IMR-90 (cell line): ENCODE data around the gene ELFN1. TPM values are rescaled to one million over a fixed set of nuclear protein-coding genes. Genes with fewer than 3 reads are reported as not detected.

Experiments
- ATAC-seq: fragments of 200-7000 bp; cut with Tn5 transposase; 2 replicates; pipeline ENCODE4 v1.9.1; 2020; ENCODE audit warnings: low read depth, mild to moderate bottlenecking, moderate library complexity
- BruUV-seq: library from RNA; stranded (reverse); fragments of 400-500 nt; replicated peaks from 2 replicates; lab custom pipeline; 2021; lab: Mats Ljungman, UMichigan
- CTCF ChIA-PET: fragments of 300-600 bp; formaldehyde crosslinking; extraction: SDS; loops from one replicate; lab custom pipeline; 2021; ENCODE audit warnings: antibody characterized with exemption; lab: Yijun Ruan, JAX
- POLR2A ChIA-PET: fragments of 300-600 bp; sonication (Branson Sonifier 250); formaldehyde crosslinking; loops from one replicate; lab custom pipeline; 2022; ENCODE audit warnings: antibody characterized with exemption; ENCODE audit not compliant: unreplicated experiment; lab: Charles Lee
- DNase-seq: peaks from one replicate; pipeline ENCODE4 v3.0.0; 2013
- H2AFZ ChIP-seq: replicated peaks from 2 replicates; pipeline ENCODE3; 2013; ENCODE audit warnings: low read length, mild to moderate bottlenecking; ENCODE audit not compliant: poor library complexity
- H2AK5ac ChIP-seq: 2 replicates; pipeline ENCODE4 v1.6.1; 2013; ENCODE audit warnings: low read depth, low read length, inconsistent platforms
- H2AK9ac ChIP-seq: replicated peaks from 2 replicates; pipeline ENCODE3; 2013; ENCODE audit warnings: mild to moderate bottlenecking, low read depth, low read length, moderate library complexity; ENCODE audit not compliant: poor library complexity
- H2BK120ac ChIP-seq: 2 replicates; pipeline ENCODE4 v1.6.1; 2013; ENCODE audit warnings: low read depth, low read length, inconsistent platforms
- H2BK15ac ChIP-seq: 3 replicates; pipeline ENCODE4 v1.6.1; 2013; ENCODE audit warnings: low read depth, low read length, inconsistent platforms
- H2BK20ac ChIP-seq: 2 replicates; pipeline ENCODE4 v1.6.1; 2013; ENCODE audit warnings: low read depth, mild to moderate bottlenecking, inconsistent platforms, low read length, moderate library complexity
- H2BK5ac ChIP-seq: 2 replicates; pipeline ENCODE4 v1.6.1; 2013; ENCODE audit warnings: mild to moderate bottlenecking, low read depth, low read length, inconsistent platforms; ENCODE audit not compliant: poor library complexity, severe bottlenecking
- H3K14ac ChIP-seq: replicated peaks from 2 replicates; pipeline ENCODE4 v1.6.1; 2013; ENCODE audit warnings: low read depth, low read length, inconsistent platforms
- H3K18ac ChIP-seq: 2 replicates; pipeline ENCODE4 v1.6.1; 2013; ENCODE audit warnings: low read depth, low read length, control low read depth
- H3K23ac ChIP-seq: 2 replicates; pipeline ENCODE4 v1.6.1; 2013; ENCODE audit warnings: low read depth, low read length, inconsistent platforms
- H3K27ac ChIP-seq: 2 replicates; pipeline ENCODE4 v1.5.1; 2013; ENCODE audit warnings: mild to moderate bottlenecking, control low read depth, low read length; ENCODE audit not compliant: insufficient read depth
- H3K27me3 ChIP-seq: 2 replicates; pipeline ENCODE4 v1.6.1; 2013; ENCODE audit warnings: low read length; ENCODE audit not compliant: control insufficient read depth, insufficient read depth
- H3K36me3 ChIP-seq: 2 replicates; pipeline ENCODE4 v1.6.1; 2013; ENCODE audit warnings: low read length, mixed read lengths; ENCODE audit not compliant: control insufficient read depth, insufficient read depth
- H3K4ac ChIP-seq: 2 replicates; pipeline ENCODE4 v1.6.1; 2013; ENCODE audit warnings: low read depth, low read length, inconsistent platforms
- H3K4me1 ChIP-seq: 2 replicates; pipeline ENCODE4 v1.6.1; 2013; ENCODE audit warnings: low read length, mixed read lengths; ENCODE audit not compliant: control insufficient read depth, insufficient read depth
- H3K4me2 ChIP-seq: 2 replicates; pipeline ENCODE4 v1.6.1; 2013; ENCODE audit warnings: low read depth, mild to moderate bottlenecking, control low read depth, low read length, moderate library complexity
- H3K4me3 ChIP-seq: 2 replicates; pipeline ENCODE4 v1.5.1; 2013; ENCODE audit warnings: low read depth, mild to moderate bottlenecking, control low read depth, low read length, moderate library complexity; ENCODE audit not compliant: insufficient read depth
- H3K56ac ChIP-seq: 2 replicates; pipeline ENCODE4 v1.6.1; 2013; ENCODE audit warnings: low read length, inconsistent platforms; ENCODE audit not compliant: insufficient read depth; ENCODE audit errors: extremely low read depth
- H3K79me1 ChIP-seq, 2 experiments: 2 replicates each; pipeline ENCODE4 v1.6.1; 2013; ENCODE audit warnings: low read length in 2 of 2, inconsistent platforms in 1 of 2, low read depth in 1 of 2
- H3K9ac ChIP-seq: 2 replicates; pipeline ENCODE4 v1.6.1; 2013; ENCODE audit warnings: low read depth, low read length, control low read depth
- H3K9me1 ChIP-seq: 2 replicates; pipeline ENCODE4 v1.6.1; 2013; ENCODE audit warnings: low read length, inconsistent platforms; ENCODE audit not compliant: insufficient read depth
- H3K9me3 ChIP-seq: 2 replicates; pipeline ENCODE4 v1.6.1; 2013; ENCODE audit warnings: low read length; ENCODE audit not compliant: control insufficient read depth, insufficient read depth
- H4K20me1 ChIP-seq: 2 replicates; pipeline ENCODE4 v1.6.1; 2013; ENCODE audit warnings: low read length, inconsistent platforms; ENCODE audit not compliant: insufficient read depth
- H4K5ac ChIP-seq: 2 replicates; pipeline ENCODE4 v1.6.1; 2013; ENCODE audit warnings: mild to moderate bottlenecking, low read depth, low read length, control low read depth
- H4K8ac ChIP-seq, 2 experiments: 2 replicates each; pipeline ENCODE4 v1.6.1; 2013; ENCODE audit warnings: low read depth in 2 of 2, low read length in 2 of 2, control low read depth in 1 of 2, inconsistent platforms in 1 of 2
- H4K91ac ChIP-seq: 2 replicates; pipeline ENCODE4 v1.6.1; 2013; ENCODE audit warnings: low read depth, low read length, inconsistent platforms; ENCODE audit not compliant: insufficient read depth
- BHLHE40 ChIP-seq: fragments of 150-350 bp; IDR thresholded peaks from 2 replicates; pipeline ENCODE4 v1.6.1; 2016; ENCODE audit warnings: mild to moderate bottlenecking, low read depth, low read length
- CEBPB ChIP-seq: IDR thresholded peaks from 2 replicates; pipeline ENCODE4 v1.6.1; 2012; ENCODE audit warnings: low read depth, low read length, improper control_type of control experiment
- CHD1 ChIP-seq: IDR thresholded peaks from 2 replicates; pipeline ENCODE4 v1.6.1; 2012; ENCODE audit warnings: low read depth, low read length, improper control_type of control experiment
- CTCF ChIP-seq: conservative IDR thresholded peaks from 2 replicates; pipeline ENCODE4 v1.5.1; 2012; ENCODE audit warnings: mild to moderate bottlenecking, low read depth, low read length, improper control_type of control experiment
- ELK1 ChIP-seq: fragments of 150-350 bp; IDR thresholded peaks from 2 replicates; pipeline ENCODE4 v1.6.1; 2016; ENCODE audit warnings: low read depth, mild to moderate bottlenecking, low read length, moderate library complexity, borderline replicate concordance
- FOS ChIP-seq: fragments of 150-350 bp; IDR thresholded peaks from 2 replicates; pipeline ENCODE4 v1.6.1; 2016; ENCODE audit warnings: low read depth, low read length
- MAFK ChIP-seq: IDR thresholded peaks from 2 replicates; pipeline ENCODE4 v1.6.1; 2012; ENCODE audit warnings: low read depth, low read length, improper control_type of control experiment
- MAZ ChIP-seq: IDR thresholded peaks from 2 replicates; pipeline ENCODE4 v1.6.1; 2012; ENCODE audit warnings: low read depth, mild to moderate bottlenecking, low read length, improper control_type of control experiment, moderate library complexity, borderline replicate concordance
- MXI1 ChIP-seq: IDR thresholded peaks from 2 replicates; pipeline ENCODE4 v1.6.1; 2012; ENCODE audit warnings: low read depth, mild to moderate bottlenecking, low read length, moderate library complexity, borderline replicate concordance
- NFE2L2 ChIP-seq: fragments of 150-350 bp; IDR thresholded peaks from 2 replicates; pipeline ENCODE4 v1.6.1; 2016; ENCODE audit warnings: low read depth, mild to moderate bottlenecking, low read length
- POLR2A ChIP-seq: IDR thresholded peaks from 2 replicates; pipeline ENCODE4 v1.6.1; 2012; ENCODE audit warnings: mild to moderate bottlenecking, low read depth, low read length
- RAD21 ChIP-seq: IDR thresholded peaks from 2 replicates; pipeline ENCODE4 v1.6.1; 2012; ENCODE audit warnings: low read length, improper control_type of control experiment
- RCOR1 ChIP-seq: IDR thresholded peaks from 2 replicates; pipeline ENCODE4 v1.6.1; 2012; ENCODE audit warnings: mild to moderate bottlenecking, low read length, improper control_type of control experiment; ENCODE audit not compliant: insufficient replicate concordance
- RFX5 ChIP-seq: IDR thresholded peaks from 2 replicates; pipeline ENCODE4 v1.8.0; 2012; ENCODE audit warnings: low read depth, mild to moderate bottlenecking, low read length, moderate library complexity
- SMC3 ChIP-seq: fragments of 150-350 bp; IDR thresholded peaks from 2 replicates; pipeline ENCODE4 v1.6.1; 2016; ENCODE audit warnings: low read depth, mild to moderate bottlenecking, antibody characterized with exemption, low read length, moderate library complexity
- USF2 ChIP-seq: fragments of 150-350 bp; IDR thresholded peaks from 2 replicates; pipeline ENCODE4 v1.6.1; 2017; ENCODE audit warnings: mild to moderate bottlenecking, antibody characterized with exemption, low read length, low read depth
- WGBS, 2 experiments: methylation state at CpG; one replicate each; pipeline versions ENCODE4 v1.1.5 to v1.1.7; 2013; ENCODE audit warnings: missing lambda C conversion rate in 2 of 2; ENCODE audit not compliant: insufficient read length in 1 of 2; ENCODE audit errors: extremely low coverage in 2 of 2; 5-methylcytosine and 5-hydroxymethylcytosine counted together
- dilution Hi-C: fragments of 300-500 bp; cut with HindIII; formaldehyde crosslinking; loops from one replicate; pipeline ENCODE4 v1.14.3; 2018; ENCODE audit warnings: low sequenced_read_pairs; ENCODE audit not compliant: unreplicated experiment
- in situ Hi-C: fragments of 300-500 bp; cut with MboI; formaldehyde crosslinking; loops from 3 replicates; pipeline ENCODE4 v1.14.3; 2019; ENCODE audit warnings: low sequenced_read_pairs, inconsistent platforms, mixed read lengths
- intact Hi-C: fragments of 100-400 bp; cut with micrococcal nuclease; formaldehyde crosslinking; loops from 2 replicates; pipeline ENCODE4 v1.10.0; 2022
- polyA plus RNA-seq, 3 experiments: library from polyadenylated mRNA; depleted of rRNA; stranded (reverse); fragments of >200 nt; gene quantifications; 2 replicates each; pipeline ENCODE4 v1.2.3, GENCODE V29; 2012; ENCODE audit warnings: low replicate concordance in 1 of 3
- total RNA-seq: library from RNA; depleted of rRNA; stranded (reverse); fragments of >200 nt; gene quantifications from 2 replicates; pipeline ENCODE4 v1.2.3, GENCODE V29; 2012

The ELFN1 gene
- total and polyA plus RNA-seq, 2 of the 4 experiments (the other 2 are of a cell fraction): 1.6 to 5.2 TPM

- H3K9me3 ChIP-seq: peaks cover 11% of the 10 kb centered on the region
- H3K4ac ChIP-seq: no peak overlapping the region
- no peak overlapping the region for H3K27ac ChIP-seq
- no peak overlapping the region for H3K9ac ChIP-seq
- no peak overlapping the region for H2BK20ac ChIP-seq
- H3K4me1 ChIP-seq: peaks cover 4% of the 10 kb centered on the region; the same call in 1 of the 2 replicates
- in situ Hi-C loops (no loop called here), intact Hi-C loops (no loop called here), dilution Hi-C loops (no loop called here)
- no peak overlapping the region for H4K5ac ChIP-seq
- DNase-seq (no peak), ATAC-seq (no peak)
- no peak overlapping the region for H4K8ac ChIP-seq
- no peak overlapping the region for H2BK120ac ChIP-seq
- no peak overlapping the region for H3K4me3 ChIP-seq
- TF ChIP-seq ELK1 (no peak), USF2 (no peak), POLR2A (no peak), FOS (no peak), BHLHE40 (no peak), CEBPB (no peak), SMC3 (no peak), RFX5 (no peak), RCOR1 (no peak), MAZ (no peak), RAD21 (no peak), MAFK (no peak), CHD1 (no peak), NFE2L2 (no peak), CTCF (no peak), MXI1 (no peak)
- H3K27me3 ChIP-seq: peaks cover 3% of the 10 kb centered on the region; the same call in 1 of the 2 replicates
- no peak overlapping the region for H3K4me2 ChIP-seq
- no peak overlapping the region for H3K56ac ChIP-seq
- H3K14ac ChIP-seq: no peak overlapping the region
- H2AFZ ChIP-seq: no peak overlapping the region
- no peaks in the 10 kb centered on the region for H3K9me1 ChIP-seq
- H4K20me1 ChIP-seq: peaks cover 2% of the 10 kb centered on the region; the same call in 1 of the 2 replicates
- H2BK15ac ChIP-seq: no peak overlapping the region
- H2BK5ac ChIP-seq: no peak overlapping the region
- H3K36me3 ChIP-seq: no peaks in the 10 kb centered on the region
- ChIA-PET POLR2A (no interaction called here), CTCF (no interaction called here)
- H3K79me1 ChIP-seq: no peaks in the 10 kb centered on the region
- no TSS peak for BruUV-seq
- H3K18ac ChIP-seq: no peak overlapping the region
- no peak overlapping the region for H3K23ac ChIP-seq
- H4K91ac ChIP-seq: no peak overlapping the region
- WGBS, 2 experiments: 65% methylated on average over 6 of the region's 18 CpGs; no CpG with 5 or more reads in 1 of the 2 experiments
- no peak overlapping the region for H2AK9ac ChIP-seq
- H2AK5ac ChIP-seq: no peak overlapping the region
Observed at GRCh38 chr7:1712907-1713501, 42.9 kb downstream of the ELFN1 start.
